Measurements from ENCODE around the gene IER5. TPM values are rescaled to one million over a fixed set of nuclear protein-coding genes. Genes with fewer than 3 reads are reported as not detected.

The IER5 gene
- total and polyA plus RNA-seq, 2 donors (not counting 1 experiment from before 2014, with no cell fraction given) = 98.1 to 166 TPM

GRCh38 chr1:181079382-181079781, 9.1 kb upstream of the IER5 start:
- intact Hi-C loops (cut with micrococcal nuclease) = no loop called here

More at GRCh38 chr1:181079382-181079781, 9.1 kb upstream of the IER5 start:
- Mint-ChIP-seq H3K4me3 (no peak overlapping the region), H3K4me1 (peaks cover 6% of the 10 kb centered on the region), H3K27ac (no peak overlapping the region), H3K9me3 (ENCODE audit: insufficient read depth) (no peaks in the 10 kb centered on the region), H3K27me3 (peaks cover 29% of the 10 kb centered on the region)
- peaks cover 0 to 7% (median 0%) of the 10 kb centered on the region in 4 experiments for H3K27me3 ChIP-seq (replicated peaks in 1 of 4; ENCODE audit: control extremely low read depth in 1 of 4, control insufficient read depth in 3 of 4, insufficient read depth in 4 of 4, low read length in 3 of 4)
- ChIA-PET POLR2A (no interaction called here), CTCF (interaction anchor here (1.0 to 4.4 kb wide), 4 partner anchors 13 to 88 kb away, joined by 4 to 54 read pairs (median 4); no protein-coding TSS in a partner anchor)
- ATAC-seq (ENCODE audit: low read depth) = no peak
- no peak overlapping the region for H2AFZ ChIP-seq (ENCODE audit: insufficient read depth, low read depth, low read length, poor library complexity, severe bottlenecking)
- peaks cover 4 to 6% of the 10 kb centered on the region in 2 donors for H3K4me1 ChIP-seq (ENCODE audit: control insufficient read depth in 2 of 2, insufficient read depth in 2 of 2, low read length in 2 of 2)
- no peaks in the 10 kb centered on the region for H4K20me1 ChIP-seq (ENCODE audit: control insufficient read depth, insufficient read depth, low read length, poor library complexity, severe bottlenecking)
- TF ChIP-seq CTCF (IDR thresholded peaks at IDR 0.05) (no peak), EZH2 (IDR thresholded peaks at IDR 0.05; ENCODE audit: borderline replicate concordance, insufficient read depth, low read depth, low read length, poor library complexity, severe bottlenecking) (no peak)
- WGBS (ENCODE audit: insufficient coverage) = no CpG with 5 or more reads among the region's 2 CpGs
- no peak overlapping the region for H3K27ac ChIP-seq (ENCODE audit: low read length in 2 of 2)
- H3K9ac ChIP-seq (ENCODE audit: low read length) = no peak overlapping the region
- H3K9me3 ChIP-seq (ENCODE audit: control extremely low read depth in 1 of 3, control insufficient read depth in 2 of 3, insufficient read depth in 1 of 3, low read length in 2 of 3) = peaks cover 0 to 9% (median under 1%) of the 10 kb centered on the region in 3 donors
- DNase-seq = no peak
- H3K4me3 ChIP-seq (ENCODE audit: control extremely low read depth in 1 of 5, extremely low read depth in 1 of 5, insufficient read depth in 1 of 5, low read depth in 2 of 5, low read length in 4 of 5) = no peak overlapping the region
- H3K79me2 ChIP-seq (ENCODE audit: control insufficient read depth, insufficient read depth, low read length) = no peaks in the 10 kb centered on the region
- no peak overlapping the region for H3K4me2 ChIP-seq (replicated peaks; ENCODE audit: low read depth, low read length, poor library complexity, severe bottlenecking)
- no peaks in the 10 kb centered on the region for H3K36me3 ChIP-seq (replicated peaks in 1 of 2; ENCODE audit: control extremely low read depth in 1 of 2, control insufficient read depth in 1 of 2, extremely low read depth in 1 of 2, insufficient read depth in 2 of 2, low read length in 1 of 2)
